HepG2 (cell line): ENCODE data around the gene CTU2. TPM values are rescaled to one million over a fixed set of nuclear protein-coding genes. Genes with fewer than 3 reads are reported as not detected.

Source experiments
- ATAC-seq: fragments of 200-7000 bp; cut with Tn5 transposase; 3 replicates; pipeline ENCODE4 v1.9.1; 2020; ENCODE audit warnings: mild to moderate bottlenecking, moderate library complexity
- BruUV-seq: library from RNA; stranded (reverse); fragments of 400-500 nt; replicated peaks from 2 replicates; lab custom pipeline; 2021; lab: Mats Ljungman, UMichigan
- CTCF ChIA-PET: fragments of 300-600 bp; formaldehyde crosslinking; extraction: SDS; loops from one replicate; lab custom pipeline; 2021; ENCODE audit warnings: low total read pairs, inconsistent platforms, low intra/inter-chr PET ratio; lab: Yijun Ruan, JAX
- POLR2A ChIA-PET: fragments of 350-600 bp; sonication (Branson Sonifier 250); formaldehyde crosslinking; loops from one replicate; lab custom pipeline; 2020; ENCODE audit warnings: antibody characterized with exemption, inconsistent platforms; lab: Yijun Ruan, JAX
- DNase-seq: peaks from one replicate; pipeline ENCODE4 v3.0.0-alpha.2; 2015; ENCODE audit warnings: low spot score
- FAIRE-seq: peaks from 3 replicates; lab custom pipeline; 2011; peaks lifted over from hg19 to GRCh38; lab: Jason Lieb, UNC
- H2AFZ ChIP-seq: one replicate; pipeline ENCODE4 v1.6.1; 2011; ENCODE audit warnings: low read length, inconsistent platforms
- H3K27ac ChIP-seq: fragments of 300-600 bp; 3 replicates; pipeline ENCODE4 v1.8.0; 2011; ENCODE audit warnings: mixed run types, mild to moderate bottlenecking, mixed read lengths, low read length, inconsistent platforms; ENCODE audit not compliant: insufficient read depth; ENCODE audit errors: extremely low read length
- H3K27me3 ChIP-seq, 2 experiments: fragments of 200-600 bp in 1 of 2; 2 replicates in 1 of 2; 3 replicates in 1 of 2; pipeline versions ENCODE4 v1.6.0 to v1.8.0; 2011; ENCODE audit warnings: low read length in 2 of 2, mild to moderate bottlenecking in 2 of 2, moderate library complexity in 2 of 2, inconsistent platforms in 1 of 2; ENCODE audit not compliant: insufficient read depth in 2 of 2, control insufficient read depth in 1 of 2
- H3K36me3 ChIP-seq, 2 experiments: fragments of 200-600 bp in 1 of 2; replicated peaks in 1 of 2; 2 replicates in 1 of 2; 3 replicates in 1 of 2; pipeline versions ENCODE4 v1.5.1 to v1.8.0; 2011; ENCODE audit warnings: low read length in 2 of 2, inconsistent platforms in 1 of 2; ENCODE audit not compliant: insufficient read depth in 2 of 2, control insufficient read depth in 1 of 2
- H3K4me1 ChIP-seq: 2 replicates; pipeline ENCODE4 v1.5.1; 2012; ENCODE audit warnings: low read length, inconsistent platforms; ENCODE audit not compliant: insufficient read depth
- H3K4me2 ChIP-seq: 2 replicates; pipeline ENCODE4 v1.6.0; 2011; ENCODE audit warnings: low read depth, low read length, inconsistent platforms
- H3K4me3 ChIP-seq, 3 experiments: fragments of 200-600 bp in 1 of 3; sonication (generic), shearing (Covaris generic) in 1 of 3; replicated peaks in 1 of 3; 2 replicates each; pipeline ENCODE4 v1.5.1; 2011 to 2016; ENCODE audit warnings: low read length in 3 of 3, inconsistent platforms in 2 of 3, low read depth in 2 of 3, mild to moderate bottlenecking in 2 of 3, control low read depth in 1 of 3, mixed read lengths in 1 of 3; ENCODE audit not compliant: insufficient read depth in 1 of 3
- H3K79me2 ChIP-seq: one replicate; pipeline ENCODE4 v1.6.1; 2011; ENCODE audit warnings: low read length, inconsistent platforms; ENCODE audit not compliant: insufficient read depth
- H3K9ac ChIP-seq: 2 replicates; pipeline ENCODE4 v1.6.0; 2011; ENCODE audit warnings: mild to moderate bottlenecking, low read depth, low read length, inconsistent platforms; ENCODE audit not compliant: insufficient read depth
- H3K9me3 ChIP-seq: 2 replicates; pipeline ENCODE4 v1.5.1; 2012; ENCODE audit warnings: mild to moderate bottlenecking, low read length
- H4K20me1 ChIP-seq: 2 replicates; pipeline ENCODE4 v1.6.0; 2011; ENCODE audit warnings: inconsistent platforms, mild to moderate bottlenecking, low read length, moderate library complexity; ENCODE audit not compliant: insufficient read depth
- AKAP8 ChIP-seq: sonication (generic); formaldehyde crosslinking; IDR thresholded peaks from 2 replicates; pipeline ENCODE4 v1.5.1; 2020; ENCODE audit warnings: mild to moderate bottlenecking, missing genetic modification reagents
- HNRNPL ChIP-seq: fragments of 200-400 bp; formaldehyde crosslinking; IDR thresholded peaks from 2 replicates; pipeline ENCODE4 v1.6.1; 2017; ENCODE audit warnings: mild to moderate bottlenecking, low read depth, low read length
- LCORL ChIP-seq, 2 experiments: fragments of 450-650 bp in 1 of 2; sonication (generic) in 1 of 2; formaldehyde crosslinking in 1 of 2; IDR thresholded peaks; 2 replicates each; pipeline versions ENCODE4 v1.5.0 to v1.6.1; 2017 to 2020; ENCODE audit warnings: antibody characterized with exemption in 1 of 2, missing genetic modification reagents in 1 of 2
- MLXIP ChIP-seq: sonication (generic); formaldehyde crosslinking; IDR thresholded peaks from 2 replicates; pipeline ENCODE4 v1.9.0; 2021; ENCODE audit warnings: missing genetic modification reagents, borderline replicate concordance
- NR2F2 ChIP-seq: IDR thresholded peaks from 2 replicates; pipeline ENCODE4 v1.6.1; 2012; ENCODE audit warnings: low read depth, inconsistent platforms, borderline replicate concordance
- PHF5A ChIP-seq: IDR thresholded peaks from one replicate; pipeline ENCODE4 v1.6.1; 2018; ENCODE audit warnings: low read depth, missing genetic modification reagents; ENCODE audit not compliant: unreplicated experiment
- POLR2A ChIP-seq, 2 experiments: IDR thresholded peaks; 2 replicates each; pipeline ENCODE4 v1.6.1; 2011; ENCODE audit warnings: low read depth in 2 of 2, low read length in 2 of 2, mild to moderate bottlenecking in 1 of 2, moderate library complexity in 1 of 2; ENCODE audit not compliant: insufficient read depth in 1 of 2
- RARA ChIP-seq: IDR thresholded peaks from 2 replicates; pipeline ENCODE4 v1.6.1; 2016; ENCODE audit warnings: missing genetic modification reagents, missing compliant biosample characterization
- RBM22 ChIP-seq: fragments of 200-400 bp; formaldehyde crosslinking; optimal IDR thresholded peaks from 2 replicates; pipeline ENCODE3; 2017; ENCODE audit warnings: mild to moderate bottlenecking, low read length, moderate library complexity
- REPIN1 ChIP-seq: sonication (generic); formaldehyde crosslinking; IDR thresholded peaks from 2 replicates; pipeline ENCODE4 v1.8.0; 2022; ENCODE audit warnings: missing genetic modification reagents, low read depth, mild to moderate bottlenecking, borderline replicate concordance
- RXRA ChIP-seq: sonication (generic); formaldehyde crosslinking; IDR thresholded peaks from 2 replicates; pipeline ENCODE4 v1.5.1; 2020; ENCODE audit warnings: missing genetic modification reagents
- ZFP1 ChIP-seq: IDR thresholded peaks from 2 replicates; pipeline ENCODE4 v1.6.1; 2016
- ZFP82 ChIP-seq: sonication (generic); formaldehyde crosslinking; IDR thresholded peaks from 2 replicates; pipeline ENCODE4 v1.5.1; 2020; ENCODE audit warnings: mild to moderate bottlenecking, missing genetic modification reagents, borderline replicate concordance
- ZNF496 ChIP-seq: sonication (generic); formaldehyde crosslinking; IDR thresholded peaks from 2 replicates; pipeline ENCODE4 v1.8.1; 2023; ENCODE audit warnings: mild to moderate bottlenecking, moderate library complexity, missing genetic modification reagents; ENCODE audit not compliant: insufficient replicate concordance
- ZNF530 ChIP-seq: sonication (generic); formaldehyde crosslinking; IDR thresholded peaks from 2 replicates; pipeline ENCODE4 v1.5.0; 2020; ENCODE audit warnings: low read depth, mild to moderate bottlenecking, missing genetic modification reagents
- ZNF670 ChIP-seq: sonication (generic); formaldehyde crosslinking; IDR thresholded peaks from 2 replicates; pipeline ENCODE4 v1.8.0; 2022; ENCODE audit warnings: mild to moderate bottlenecking, missing genetic modification reagents, borderline replicate concordance
- ZNF879 ChIP-seq: sonication (generic); formaldehyde crosslinking; IDR thresholded peaks from 2 replicates; pipeline ENCODE4 v1.8.1; 2023; ENCODE audit warnings: missing genetic modification reagents
- WGBS: methylation state at CpG from one replicate; pipeline ENCODE4 v1.1.6; 2017; ENCODE audit warnings: low lambda C conversion rate; 5-methylcytosine and 5-hydroxymethylcytosine counted together
- in situ Hi-C: cut with HindIII; loops from 2 replicates; pipeline ENCODE4 v1.10.0; 2017; ENCODE audit warnings: low pct_unique_long_range_greater_than_20kb; ENCODE audit not compliant: extremely low pct_ligation_motif_present
- intact Hi-C: fragments of 100-400 bp; cut with micrococcal nuclease; formaldehyde crosslinking; loops from one replicate; pipeline ENCODE4 v1.10.0; 2022; ENCODE audit not compliant: unreplicated experiment
- polyA plus RNA-seq, 8 experiments: library from polyadenylated mRNA; depleted of rRNA in 3 of 8; stranded (reverse) in 7 of 8; unstranded in 1 of 8; fragments of >200 nt; fragmentation: Illumina TruSeq in 4 of 8; extraction: Trizol in 4 of 8; gene quantifications; 2 replicates each; pipeline versions ENCODE4 v1.2.1 to v1.2.3, GENCODE V29; 2011 to 2016; ENCODE audit warnings: low read depth in 4 of 8, missing spikeins in 1 of 8, mixed read lengths in 1 of 8; ENCODE audit not compliant: insufficient read depth in 1 of 8
- total RNA-seq, 5 experiments: library from RNA; depleted of rRNA; stranded (reverse); fragments of >200 nt; fragmentation: Illumina TruSeq; extraction: Trizol; gene quantifications; 2 replicates each; pipeline ENCODE4 v1.2.3, GENCODE V29; 2016; ENCODE audit warnings: low read depth in 1 of 5

The CTU2 gene
- total and polyA plus RNA-seq, 2 of the 13 experiments (the other 11 are each of a cell fraction or from before 2014, with no cell fraction given) = 13.3 to 21.9 TPM

GRCh38 chr16:88735616-88736015, 29.3 kb downstream of the CTU2 start:
- H3K36me3 ChIP-seq = peaks cover 37 to 64% of the 10 kb centered on the region in 2 experiments; a peak in 4 of 5 replicates
- no peak overlapping the region for H3K27ac ChIP-seq
- no peak overlapping the region for H3K4me2 ChIP-seq
- H3K9me3 ChIP-seq = no peaks in the 10 kb centered on the region
- 87% methylated on average over 3 of the region's 10 CpGs for WGBS
- H3K9ac ChIP-seq = no peak overlapping the region
- ATAC-seq (no peak), FAIRE-seq (no peak), DNase-seq (no peak)
- no TSS peak for BruUV-seq
- CTCF ChIA-PET = no interaction called here
- TF ChIP-seq ZNF496 (CRISPR knock-in tag) (no peak), POLR2A (IDR thresholded peaks at IDR 0.05; ENCODE audit: insufficient read depth in 1 of 2, low read depth in 2 of 2, low read length in 2 of 2) (0 out of 4 replicates have a peak, but pooled peaks of 1 of the 2 experiments have one; percentile 13), RBM22 (peak; percentile 47), RARA (CRISPR knock-in tag) (no peak), LCORL (IDR thresholded peaks at IDR 0.05) (no peak), LCORL (CRISPR knock-in tag; IDR thresholded peaks at IDR 0.05) (no peak), ZNF879 (CRISPR knock-in tag) (no peak), PHF5A (CRISPR knock-in tag) (no peak), REPIN1 (CRISPR knock-in tag) (no peak), ZNF670 (CRISPR knock-in tag) (no peak), MLXIP (CRISPR knock-in tag) (no peak), HNRNPL (peak; percentile 87), NR2F2 (no peak), AKAP8 (CRISPR knock-in tag) (0 out of 2 replicates have a peak, but pooled peaks have one; percentile 25), ZFP82 (CRISPR knock-in tag) (no peak), ZNF530 (no peak), ZFP1 (CRISPR knock-in tag) (no peak), RXRA (CRISPR knock-in tag) (no peak)
- POLR2A ChIA-PET = no interaction called here
- H3K4me3 ChIP-seq = no peak overlapping the region
- intact Hi-C loops = no loop called here
- in situ Hi-C loops = no loop called here
- H3K27me3 ChIP-seq = no peaks in the 10 kb centered on the region
- no peaks in the 10 kb centered on the region for H3K79me2 ChIP-seq
- H3K4me1 ChIP-seq = no peaks in the 10 kb centered on the region
- no peak overlapping the region for H2AFZ ChIP-seq
- H4K20me1 ChIP-seq = no peaks in the 10 kb centered on the region; the same call in 1 of the 2 replicates
